ENCODE data around the gene CEP135.
"Not testable (repeated sequence)": the region's sequence is repeated elsewhere in the genome, so short reads cannot be mapped to it uniquely, and the experiment has no call there.

Gene CEP135

GRCh38 chr4:55948726-55949481 is at the start of gene CEP135:
Gene CEP135, plus strand, starts transcription at chr4:55948945. Its CDS starts 3,186 bp downstream, at chr4:55952131.
- peak; percentile 77 to 83 for DNase-seq (ENCODE audit: low read depth in 2 of 2)

GRCh38 chr4:55902677-55903076 is 46.1 kb upstream of the CEP135 start:
- DNase-seq (ENCODE audit: low read depth in 2 of 2), result no peak

GRCh38 chr4:55903577-55903976 is 45.2 kb upstream of the CEP135 start:
- DNase-seq (ENCODE audit: low read depth in 2 of 2), result no peak

GRCh38 chr4:55904576-55904975 is 44.2 kb upstream of the CEP135 start:
- DNase-seq (ENCODE audit: low read depth in 2 of 2), result no peak

- no peak for DNase-seq (ENCODE audit: low read depth in 2 of 2)
These were observed 42.4 kb upstream of the CEP135 start for GRCh38 chr4:55906323-55906722.

- DNase-seq (ENCODE audit: low read depth in 2 of 2), result no peak
These were observed 41.8 kb upstream of the CEP135 start for GRCh38 chr4:55906989-55907388.

- DNase-seq (ENCODE audit: low read depth in 2 of 2), result no peak
These were observed 41.3 kb upstream of the CEP135 start for GRCh38 chr4:55907469-55907868.

- DNase-seq (ENCODE audit: low read depth in 2 of 2), result no peak
These were observed 38.6 kb upstream of the CEP135 start for GRCh38 chr4:55910140-55910539.

- no peak for DNase-seq (ENCODE audit: low read depth in 2 of 2)
These were observed 36.5 kb upstream of the CEP135 start for GRCh38 chr4:55912249-55912648.

- DNase-seq (ENCODE audit: low read depth in 2 of 2), result no peak
These were observed 28.2 kb upstream of the CEP135 start for GRCh38 chr4:55920571-55920970.

GRCh38 chr4:55921093-55921492 is 27.7 kb upstream of the CEP135 start:
- DNase-seq (ENCODE audit: low read depth in 2 of 2), result no peak

GRCh38 chr4:55925241-55925640 is 23.5 kb upstream of the CEP135 start:
- DNase-seq (ENCODE audit: low read depth in 2 of 2), result no peak

GRCh38 chr4:55926610-55927009 is 22.1 kb upstream of the CEP135 start:
- DNase-seq (ENCODE audit: low read depth in 2 of 2), result no peak

GRCh38 chr4:55927803-55928437 is 20.8 kb upstream of the CEP135 start:
- DNase-seq (ENCODE audit: low read depth in 2 of 2), result no peak

GRCh38 chr4:55928846-55929245 is 19.9 kb upstream of the CEP135 start:
- DNase-seq (ENCODE audit: low read depth in 2 of 2), result no peak

GRCh38 chr4:55931043-55931442 is 17.7 kb upstream of the CEP135 start:
- DNase-seq (ENCODE audit: low read depth in 2 of 2), result no peak

- DNase-seq (ENCODE audit: low read depth in 2 of 2), result no peak
These were observed 16.9 kb upstream of the CEP135 start for GRCh38 chr4:55931833-55932232.

- no peak for DNase-seq (ENCODE audit: low read depth in 2 of 2)
These were observed 16.2 kb upstream of the CEP135 start for GRCh38 chr4:55932511-55932910.

- DNase-seq (ENCODE audit: low read depth in 2 of 2), result no peak
These were observed 15.1 kb upstream of the CEP135 start for GRCh38 chr4:55933611-55934010.

GRCh38 chr4:55935907-55936306 is 12.8 kb upstream of the CEP135 start:
- not testable (repeated sequence) for DNase-seq (ENCODE audit: low read depth in 2 of 2)

- DNase-seq (ENCODE audit: low read depth in 2 of 2), result no peak
These were observed 10.3 kb upstream of the CEP135 start for GRCh38 chr4:55938481-55938880.

GRCh38 chr4:55939421-55939820 is 9.3 kb upstream of the CEP135 start:
- DNase-seq (ENCODE audit: low read depth in 2 of 2), result no peak

GRCh38 chr4:55941881-55942396 is 6.8 kb upstream of the CEP135 start:
- DNase-seq (ENCODE audit: low read depth in 2 of 2), result no peak
